Measurements from ENCODE around the gene TPPP2.

- TF ChIP-seq CTCF (conservative IDR thresholded peaks at IDR 0.05; ENCODE audit: low read length) (no peak), EZH2phosphoT487 (IDR thresholded peaks at IDR 0.05; ENCODE audit: borderline replicate concordance, low read depth, low read length) (no peak)
Measured at GRCh38 chr14:21032326-21033132, 2.5 kb downstream of the TPPP2 start.
